IMR-90 (cell line): Measurements from ENCODE around the gene MEP1B. TPM values are rescaled to one million over a fixed set of nuclear protein-coding genes. Genes with fewer than 3 reads are reported as not detected.

ENCODE experiments used
- ATAC-seq: fragments of 200-7000 bp; cut with Tn5 transposase; 2 replicates; pipeline ENCODE4 v1.9.1; 2020; ENCODE audit warnings: low read depth, mild to moderate bottlenecking, moderate library complexity
- BruUV-seq: library from RNA; stranded (reverse); fragments of 400-500 nt; replicated peaks from 2 replicates; lab custom pipeline; 2021; lab: Mats Ljungman, UMichigan
- CTCF ChIA-PET: fragments of 300-600 bp; formaldehyde crosslinking; extraction: SDS; loops from one replicate; lab custom pipeline; 2021; ENCODE audit warnings: antibody characterized with exemption; lab: Yijun Ruan, JAX
- POLR2A ChIA-PET: fragments of 300-600 bp; sonication (Branson Sonifier 250); formaldehyde crosslinking; loops from one replicate; lab custom pipeline; 2022; ENCODE audit warnings: antibody characterized with exemption; ENCODE audit not compliant: unreplicated experiment; lab: Charles Lee
- DNase-seq: peaks from one replicate; pipeline ENCODE4 v3.0.0; 2013
- H2AFZ ChIP-seq: replicated peaks from 2 replicates; pipeline ENCODE3; 2013; ENCODE audit warnings: low read length, mild to moderate bottlenecking; ENCODE audit not compliant: poor library complexity
- H2AK5ac ChIP-seq: 2 replicates; pipeline ENCODE4 v1.6.1; 2013; ENCODE audit warnings: low read depth, low read length, inconsistent platforms
- H2AK9ac ChIP-seq: replicated peaks from 2 replicates; pipeline ENCODE3; 2013; ENCODE audit warnings: mild to moderate bottlenecking, low read depth, low read length, moderate library complexity; ENCODE audit not compliant: poor library complexity
- H2BK120ac ChIP-seq: 2 replicates; pipeline ENCODE4 v1.6.1; 2013; ENCODE audit warnings: low read depth, low read length, inconsistent platforms
- H2BK15ac ChIP-seq: 3 replicates; pipeline ENCODE4 v1.6.1; 2013; ENCODE audit warnings: low read depth, low read length, inconsistent platforms
- H2BK20ac ChIP-seq: 2 replicates; pipeline ENCODE4 v1.6.1; 2013; ENCODE audit warnings: low read depth, mild to moderate bottlenecking, inconsistent platforms, low read length, moderate library complexity
- H2BK5ac ChIP-seq: 2 replicates; pipeline ENCODE4 v1.6.1; 2013; ENCODE audit warnings: mild to moderate bottlenecking, low read depth, low read length, inconsistent platforms; ENCODE audit not compliant: poor library complexity, severe bottlenecking
- H3K14ac ChIP-seq: replicated peaks from 2 replicates; pipeline ENCODE4 v1.6.1; 2013; ENCODE audit warnings: low read depth, low read length, inconsistent platforms
- H3K18ac ChIP-seq: 2 replicates; pipeline ENCODE4 v1.6.1; 2013; ENCODE audit warnings: low read depth, low read length, control low read depth
- H3K23ac ChIP-seq: 2 replicates; pipeline ENCODE4 v1.6.1; 2013; ENCODE audit warnings: low read depth, low read length, inconsistent platforms
- H3K27ac ChIP-seq: 2 replicates; pipeline ENCODE4 v1.5.1; 2013; ENCODE audit warnings: mild to moderate bottlenecking, control low read depth, low read length; ENCODE audit not compliant: insufficient read depth
- H3K27me3 ChIP-seq: 2 replicates; pipeline ENCODE4 v1.6.1; 2013; ENCODE audit warnings: low read length; ENCODE audit not compliant: control insufficient read depth, insufficient read depth
- H3K36me3 ChIP-seq: 2 replicates; pipeline ENCODE4 v1.6.1; 2013; ENCODE audit warnings: low read length, mixed read lengths; ENCODE audit not compliant: control insufficient read depth, insufficient read depth
- H3K4ac ChIP-seq: 2 replicates; pipeline ENCODE4 v1.6.1; 2013; ENCODE audit warnings: low read depth, low read length, inconsistent platforms
- H3K4me1 ChIP-seq: 2 replicates; pipeline ENCODE4 v1.6.1; 2013; ENCODE audit warnings: low read length, mixed read lengths; ENCODE audit not compliant: control insufficient read depth, insufficient read depth
- H3K4me2 ChIP-seq: 2 replicates; pipeline ENCODE4 v1.6.1; 2013; ENCODE audit warnings: low read depth, mild to moderate bottlenecking, control low read depth, low read length, moderate library complexity
- H3K4me3 ChIP-seq: 2 replicates; pipeline ENCODE4 v1.5.1; 2013; ENCODE audit warnings: low read depth, mild to moderate bottlenecking, control low read depth, low read length, moderate library complexity; ENCODE audit not compliant: insufficient read depth
- H3K56ac ChIP-seq: 2 replicates; pipeline ENCODE4 v1.6.1; 2013; ENCODE audit warnings: low read length, inconsistent platforms; ENCODE audit not compliant: insufficient read depth; ENCODE audit errors: extremely low read depth
- H3K79me1 ChIP-seq, 2 experiments: 2 replicates each; pipeline ENCODE4 v1.6.1; 2013; ENCODE audit warnings: low read length in 2 of 2, inconsistent platforms in 1 of 2, low read depth in 1 of 2
- H3K9ac ChIP-seq: 2 replicates; pipeline ENCODE4 v1.6.1; 2013; ENCODE audit warnings: low read depth, low read length, control low read depth
- H3K9me1 ChIP-seq: 2 replicates; pipeline ENCODE4 v1.6.1; 2013; ENCODE audit warnings: low read length, inconsistent platforms; ENCODE audit not compliant: insufficient read depth
- H3K9me3 ChIP-seq: 2 replicates; pipeline ENCODE4 v1.6.1; 2013; ENCODE audit warnings: low read length; ENCODE audit not compliant: control insufficient read depth, insufficient read depth
- H4K20me1 ChIP-seq: 2 replicates; pipeline ENCODE4 v1.6.1; 2013; ENCODE audit warnings: low read length, inconsistent platforms; ENCODE audit not compliant: insufficient read depth
- H4K5ac ChIP-seq: 2 replicates; pipeline ENCODE4 v1.6.1; 2013; ENCODE audit warnings: mild to moderate bottlenecking, low read depth, low read length, control low read depth
- H4K8ac ChIP-seq, 2 experiments: 2 replicates each; pipeline ENCODE4 v1.6.1; 2013; ENCODE audit warnings: low read depth in 2 of 2, low read length in 2 of 2, control low read depth in 1 of 2, inconsistent platforms in 1 of 2
- H4K91ac ChIP-seq: 2 replicates; pipeline ENCODE4 v1.6.1; 2013; ENCODE audit warnings: low read depth, low read length, inconsistent platforms; ENCODE audit not compliant: insufficient read depth
- BHLHE40 ChIP-seq: fragments of 150-350 bp; IDR thresholded peaks from 2 replicates; pipeline ENCODE4 v1.6.1; 2016; ENCODE audit warnings: mild to moderate bottlenecking, low read depth, low read length
- CEBPB ChIP-seq: IDR thresholded peaks from 2 replicates; pipeline ENCODE4 v1.6.1; 2012; ENCODE audit warnings: low read depth, low read length, improper control_type of control experiment
- CHD1 ChIP-seq: IDR thresholded peaks from 2 replicates; pipeline ENCODE4 v1.6.1; 2012; ENCODE audit warnings: low read depth, low read length, improper control_type of control experiment
- CTCF ChIP-seq: conservative IDR thresholded peaks from 2 replicates; pipeline ENCODE4 v1.5.1; 2012; ENCODE audit warnings: mild to moderate bottlenecking, low read depth, low read length, improper control_type of control experiment
- ELK1 ChIP-seq: fragments of 150-350 bp; IDR thresholded peaks from 2 replicates; pipeline ENCODE4 v1.6.1; 2016; ENCODE audit warnings: low read depth, mild to moderate bottlenecking, low read length, moderate library complexity, borderline replicate concordance
- FOS ChIP-seq: fragments of 150-350 bp; IDR thresholded peaks from 2 replicates; pipeline ENCODE4 v1.6.1; 2016; ENCODE audit warnings: low read depth, low read length
- MAFK ChIP-seq: IDR thresholded peaks from 2 replicates; pipeline ENCODE4 v1.6.1; 2012; ENCODE audit warnings: low read depth, low read length, improper control_type of control experiment
- MAZ ChIP-seq: IDR thresholded peaks from 2 replicates; pipeline ENCODE4 v1.6.1; 2012; ENCODE audit warnings: low read depth, mild to moderate bottlenecking, low read length, improper control_type of control experiment, moderate library complexity, borderline replicate concordance
- MXI1 ChIP-seq: IDR thresholded peaks from 2 replicates; pipeline ENCODE4 v1.6.1; 2012; ENCODE audit warnings: low read depth, mild to moderate bottlenecking, low read length, moderate library complexity, borderline replicate concordance
- NFE2L2 ChIP-seq: fragments of 150-350 bp; IDR thresholded peaks from 2 replicates; pipeline ENCODE4 v1.6.1; 2016; ENCODE audit warnings: low read depth, mild to moderate bottlenecking, low read length
- POLR2A ChIP-seq: IDR thresholded peaks from 2 replicates; pipeline ENCODE4 v1.6.1; 2012; ENCODE audit warnings: mild to moderate bottlenecking, low read depth, low read length
- RAD21 ChIP-seq: IDR thresholded peaks from 2 replicates; pipeline ENCODE4 v1.6.1; 2012; ENCODE audit warnings: low read length, improper control_type of control experiment
- RCOR1 ChIP-seq: IDR thresholded peaks from 2 replicates; pipeline ENCODE4 v1.6.1; 2012; ENCODE audit warnings: mild to moderate bottlenecking, low read length, improper control_type of control experiment; ENCODE audit not compliant: insufficient replicate concordance
- RFX5 ChIP-seq: IDR thresholded peaks from 2 replicates; pipeline ENCODE4 v1.8.0; 2012; ENCODE audit warnings: low read depth, mild to moderate bottlenecking, low read length, moderate library complexity
- SMC3 ChIP-seq: fragments of 150-350 bp; IDR thresholded peaks from 2 replicates; pipeline ENCODE4 v1.6.1; 2016; ENCODE audit warnings: low read depth, mild to moderate bottlenecking, antibody characterized with exemption, low read length, moderate library complexity
- USF2 ChIP-seq: fragments of 150-350 bp; IDR thresholded peaks from 2 replicates; pipeline ENCODE4 v1.6.1; 2017; ENCODE audit warnings: mild to moderate bottlenecking, antibody characterized with exemption, low read length, low read depth
- WGBS, 2 experiments: methylation state at CpG; one replicate each; pipeline versions ENCODE4 v1.1.5 to v1.1.7; 2013; ENCODE audit warnings: missing lambda C conversion rate in 2 of 2; ENCODE audit not compliant: insufficient read length in 1 of 2; ENCODE audit errors: extremely low coverage in 2 of 2; 5-methylcytosine and 5-hydroxymethylcytosine counted together
- dilution Hi-C: fragments of 300-500 bp; cut with HindIII; formaldehyde crosslinking; loops from one replicate; pipeline ENCODE4 v1.14.3; 2018; ENCODE audit warnings: low sequenced_read_pairs; ENCODE audit not compliant: unreplicated experiment
- in situ Hi-C: fragments of 300-500 bp; cut with MboI; formaldehyde crosslinking; loops from 3 replicates; pipeline ENCODE4 v1.14.3; 2019; ENCODE audit warnings: low sequenced_read_pairs, inconsistent platforms, mixed read lengths
- intact Hi-C: fragments of 100-400 bp; cut with micrococcal nuclease; formaldehyde crosslinking; loops from 2 replicates; pipeline ENCODE4 v1.10.0; 2022
- polyA plus RNA-seq, 3 experiments: library from polyadenylated mRNA; depleted of rRNA; stranded (reverse); fragments of >200 nt; gene quantifications; 2 replicates each; pipeline ENCODE4 v1.2.3, GENCODE V29; 2012; ENCODE audit warnings: low replicate concordance in 1 of 3
- total RNA-seq: library from RNA; depleted of rRNA; stranded (reverse); fragments of >200 nt; gene quantifications from 2 replicates; pipeline ENCODE4 v1.2.3, GENCODE V29; 2012

MEP1B gene
- total and polyA plus RNA-seq, 2 of the 4 experiments (the other 2 are of a cell fraction), result not detected

GRCh38 chr18:32177530-32177929, 12.3 kb upstream of the MEP1B start:
- Histone ChIP-seq H3K27me3 (no peaks in the 10 kb centered on the region), H3K4me2 (no peak overlapping the region), H3K27ac (no peak overlapping the region), H2AK9ac (no peak overlapping the region), H3K18ac (no peak overlapping the region), H4K5ac (no peak overlapping the region), H3K4ac (no peak overlapping the region), H3K9ac (no peak overlapping the region), H2BK20ac (no peak overlapping the region), H3K36me3 (no peaks in the 10 kb centered on the region), H3K4me3 (no peak overlapping the region), H3K23ac (no peak overlapping the region), H3K9me1 (no peaks in the 10 kb centered on the region), H4K91ac (no peak overlapping the region), H3K79me1 (no peaks in the 10 kb centered on the region), H3K4me1 (no peaks in the 10 kb centered on the region), H3K14ac (no peak overlapping the region), H4K8ac (no peak overlapping the region), H4K20me1 (no peaks in the 10 kb centered on the region), H2BK120ac (no peak overlapping the region), H2AK5ac (no peak overlapping the region), H2BK15ac (no peak overlapping the region), H2BK5ac (no peak overlapping the region), H3K9me3 (no peaks in the 10 kb centered on the region), H3K56ac (no peak overlapping the region), H2AFZ (no peak overlapping the region)
- TF ChIP-seq BHLHE40 (no peak), RAD21 (no peak), USF2 (no peak), MAFK (no peak), FOS (no peak), MAZ (no peak), CHD1 (no peak), RCOR1 (no peak), NFE2L2 (no peak), RFX5 (no peak), POLR2A (no peak), ELK1 (no peak), SMC3 (no peak), MXI1 (no peak), CTCF (no peak), CEBPB (no peak)
- DNase-seq, result no peak
- in situ Hi-C loops (no loop called here), dilution Hi-C loops (no loop called here), intact Hi-C loops (no loop called here)
- no TSS peak for BruUV-seq
- WGBS, 2 experiments, result no CpG with 5 or more reads among the region's 3 CpGs
- CTCF ChIA-PET, result no interaction called here
- no peak for ATAC-seq
- POLR2A ChIA-PET, result no interaction called here
